Measurements from ENCODE around the gene SMIM24.

Gene SMIM24

GRCh38 chr19:3499738-3500428 is 19.6 kb upstream of the SMIM24 start:
- in situ Hi-C loops (cut with HindIII; ENCODE audit: low sequenced_read_pairs), result no loop called here

GRCh38 chr19:3497757-3498520 is 17.6 kb upstream of the SMIM24 start:
- in situ Hi-C loops (cut with HindIII; ENCODE audit: low sequenced_read_pairs), result no loop called here

GRCh38 chr19:3496392-3497273 is 16.3 kb upstream of the SMIM24 start:
- in situ Hi-C loops (cut with HindIII; ENCODE audit: low sequenced_read_pairs), result no loop called here

- in situ Hi-C loops (cut with HindIII; ENCODE audit: low sequenced_read_pairs), result no loop called here
Observed at GRCh38 chr19:3494559-3494958, 14.2 kb upstream of the SMIM24 start.

GRCh38 chr19:3494051-3494450 is 13.7 kb upstream of the SMIM24 start:
- in situ Hi-C loops (cut with HindIII; ENCODE audit: low sequenced_read_pairs), result no loop called here

- in situ Hi-C loops (cut with HindIII; ENCODE audit: low sequenced_read_pairs), result no loop called here
Observed at GRCh38 chr19:3493651-3494050, 13.3 kb upstream of the SMIM24 start.

GRCh38 chr19:3492919-3493318 is 12.6 kb upstream of the SMIM24 start:
- in situ Hi-C loops (cut with HindIII; ENCODE audit: low sequenced_read_pairs), result no loop called here

GRCh38 chr19:3492131-3492839 is 12.0 kb upstream of the SMIM24 start:
- in situ Hi-C loops (cut with HindIII; ENCODE audit: low sequenced_read_pairs), result no loop called here

GRCh38 chr19:3491396-3492119 is 11.2 kb upstream of the SMIM24 start:
- in situ Hi-C loops (cut with HindIII; ENCODE audit: low sequenced_read_pairs), result no loop called here

GRCh38 chr19:3483226-3483628 is 2.9 kb upstream of the SMIM24 start, which contains the start of gene SMIM44:
Gene SMIM44, minus strand, starts transcription at chr19:3483441. Its CDS starts 38 bp downstream, at chr19:3483403.
- in situ Hi-C loops (cut with HindIII; ENCODE audit: low sequenced_read_pairs), result no loop called here

GRCh38 chr19:3482507-3483225 is 2.3 kb upstream of the SMIM24 start:
- in situ Hi-C loops (cut with HindIII; ENCODE audit: low sequenced_read_pairs), result no loop called here

GRCh38 chr19:3481241-3482090 is 1.1 kb upstream of the SMIM24 start:
- in situ Hi-C loops (cut with HindIII; ENCODE audit: low sequenced_read_pairs), result no loop called here

- in situ Hi-C loops (cut with HindIII; ENCODE audit: low sequenced_read_pairs), result no loop called here
Observed at GRCh38 chr19:3479834-3480215, 500 bp downstream of the SMIM24 start.

- in situ Hi-C loops (cut with HindIII; ENCODE audit: low sequenced_read_pairs), result no loop called here
Observed at GRCh38 chr19:3479177-3479833, 1.0 kb downstream of the SMIM24 start.

- in situ Hi-C loops (cut with HindIII; ENCODE audit: low sequenced_read_pairs), result no loop called here
Observed at GRCh38 chr19:3478409-3479176, 1.7 kb downstream of the SMIM24 start.

- in situ Hi-C loops (cut with HindIII; ENCODE audit: low sequenced_read_pairs), result no loop called here
Observed at GRCh38 chr19:3477951-3478350, 2.4 kb downstream of the SMIM24 start.

GRCh38 chr19:3477506-3477905 is 2.8 kb downstream of the SMIM24 start:
- in situ Hi-C loops (cut with HindIII; ENCODE audit: low sequenced_read_pairs), result no loop called here
